HepG2 (cell line): ENCODE results near the gene MDP1. TPM values are rescaled to one million over a fixed set of nuclear protein-coding genes. Genes with fewer than 3 reads are reported as not detected.

Experiments
- ASH2L ChIP-seq: fragments of 300-600, 200-600 bp; sonication (generic); IDR thresholded peaks from 2 replicates; pipeline ENCODE4 v1.7.0; 2017; ENCODE audit warnings: low read depth, mild to moderate bottlenecking, moderate library complexity, mixed read lengths, low read length; ENCODE audit not compliant: insufficient read length
- ATM ChIP-seq: fragments of 450-650 bp; IDR thresholded peaks from 2 replicates; pipeline ENCODE4 v1.7.1; 2017; ENCODE audit warnings: mild to moderate bottlenecking, borderline replicate concordance
- CHCHD3 ChIP-seq: sonication (generic); formaldehyde crosslinking; IDR thresholded peaks from 2 replicates; pipeline ENCODE4 v1.8.0; 2022; ENCODE audit warnings: mild to moderate bottlenecking, missing genetic modification reagents, moderate library complexity
- EED ChIP-seq: sonication (generic); formaldehyde crosslinking; IDR thresholded peaks from 2 replicates; pipeline ENCODE4 v1.5.0; 2020; ENCODE audit warnings: mild to moderate bottlenecking, missing genetic modification reagents
- ELF1 ChIP-seq: sonication (generic); formaldehyde crosslinking; IDR thresholded peaks from 2 replicates; pipeline ENCODE4 v1.4.0; 2020; ENCODE audit warnings: missing genetic modification reagents
- FOXM1 ChIP-seq: sonication (generic); formaldehyde crosslinking; IDR thresholded peaks from 2 replicates; pipeline ENCODE4 v1.5.0; 2020; ENCODE audit warnings: missing genetic modification reagents
- HNRNPUL1 ChIP-seq: fragments of 200-400 bp; formaldehyde crosslinking; IDR thresholded peaks from 2 replicates; pipeline ENCODE4 v1.6.1; 2017; ENCODE audit warnings: low read depth, mild to moderate bottlenecking, low read length, moderate library complexity
- NR0B2 ChIP-seq: sonication (generic); formaldehyde crosslinking; IDR thresholded peaks from 2 replicates; pipeline ENCODE4 v1.4.0; 2020; ENCODE audit warnings: mild to moderate bottlenecking, missing genetic modification reagents
- RERE ChIP-seq: IDR thresholded peaks from 2 replicates; pipeline ENCODE4 v1.6.1; 2016; ENCODE audit warnings: low read depth, missing genetic modification reagents, missing compliant biosample characterization
- SNAPC5 ChIP-seq: sonication (generic); formaldehyde crosslinking; IDR thresholded peaks from 2 replicates; pipeline ENCODE4 v1.8.1; 2023; ENCODE audit warnings: mild to moderate bottlenecking, missing genetic modification reagents, borderline replicate concordance
- XBP1 ChIP-seq: sonication (generic); formaldehyde crosslinking; IDR thresholded peaks from 2 replicates; pipeline ENCODE4 v1.5.0; 2020; ENCODE audit warnings: missing genetic modification reagents
- ZBTB26 ChIP-seq: IDR thresholded peaks from 2 replicates; pipeline ENCODE4 v1.6.1; 2016; ENCODE audit warnings: missing compliant biosample characterization, missing genetic modification reagents, borderline replicate concordance
- ZNF530 ChIP-seq: sonication (generic); formaldehyde crosslinking; IDR thresholded peaks from 2 replicates; pipeline ENCODE4 v1.5.0; 2020; ENCODE audit warnings: low read depth, mild to moderate bottlenecking, missing genetic modification reagents
- ZNF556 ChIP-seq: sonication (generic); formaldehyde crosslinking; IDR thresholded peaks from 2 replicates; pipeline ENCODE4 v1.4.0; 2020; ENCODE audit warnings: mild to moderate bottlenecking, missing genetic modification reagents, borderline replicate concordance
- polyA plus RNA-seq, 8 experiments: library from polyadenylated mRNA; depleted of rRNA in 3 of 8; stranded (reverse) in 7 of 8; unstranded in 1 of 8; fragments of >200 nt; fragmentation: Illumina TruSeq in 4 of 8; extraction: Trizol in 4 of 8; gene quantifications; 2 replicates each; pipeline versions ENCODE4 v1.2.1 to v1.2.3, GENCODE V29; 2011 to 2016; ENCODE audit warnings: low read depth in 4 of 8, missing spikeins in 1 of 8, mixed read lengths in 1 of 8; ENCODE audit not compliant: insufficient read depth in 1 of 8
- total RNA-seq, 5 experiments: library from RNA; depleted of rRNA; stranded (reverse); fragments of >200 nt; fragmentation: Illumina TruSeq; extraction: Trizol; gene quantifications; 2 replicates each; pipeline ENCODE4 v1.2.3, GENCODE V29; 2016; ENCODE audit warnings: low read depth in 1 of 5

MDP1 gene
- total and polyA plus RNA-seq, 2 of the 13 experiments (the other 11 are each of a cell fraction or from before 2014, with no cell fraction given) = 44.1 to 48.7 TPM

GRCh38 chr14:24195186-24196070, 20.4 kb downstream of the MDP1 start, which contains the start of gene TM9SF1 (continued):
- TF ChIP-seq ELF1 (peak; percentile 100), ZBTB26 (peak; percentile 51), XBP1 (peak; percentile 99), RERE (CRISPR knock-in tag) (no peak; the same call in 1 of the 2 replicates), ZNF556 (CRISPR knock-in tag) (peak; percentile 95), CHCHD3 (peak; percentile 44), FOXM1 (CRISPR knock-in tag) (peak; percentile 28), EED (peak; percentile 100), ASH2L (peak; percentile 99), ATM (no peak), NR0B2 (CRISPR knock-in tag) (peak; percentile 77; the same call in 1 of the 2 replicates), ZNF530 (CRISPR knock-in tag) (no peak), HNRNPUL1 (peak; percentile 88), SNAPC5 (CRISPR knock-in tag) (peak; percentile 92; the same call in 1 of the 2 replicates)
